Smooth muscle cell (in vitro differentiated cells): ENCODE data around the gene TM4SF18. TPM values are rescaled to one million over a fixed set of nuclear protein-coding genes. Genes with fewer than 3 reads are reported as not detected.

ENCODE experiments used
- DNase-seq: peaks from one replicate; lab custom pipeline; 2025; ENCODE audit not compliant: unreplicated experiment; lab: John Stamatoyannopoulos, UW
- H2AFZ ChIP-seq: fragments of 200-600 bp; sonication (generic); 2 replicates; pipeline ENCODE4 v1.6.0; 2016; ENCODE audit warnings: antibody characterized with exemption, low read depth, mild to moderate bottlenecking
- H3F3A ChIP-seq: fragments of 200-600 bp; sonication (generic); 2 replicates; pipeline ENCODE4 v1.6.0; 2017; ENCODE audit warnings: antibody characterized with exemption, low read depth
- H3K27ac ChIP-seq: fragments of 200-600 bp; sonication (generic); 2 replicates; pipeline ENCODE4 v1.5.1; 2016; ENCODE audit warnings: low read depth, mild to moderate bottlenecking
- H3K27me3 ChIP-seq: fragments of 200-600 bp; sonication (generic); 2 replicates; pipeline ENCODE4 v1.6.1; 2016; ENCODE audit warnings: low read depth, mild to moderate bottlenecking
- H3K36me3 ChIP-seq: fragments of 200-600 bp; sonication (generic); 2 replicates; pipeline ENCODE4 v1.5.1; 2016; ENCODE audit warnings: low read depth
- H3K4me1 ChIP-seq: fragments of 200-600 bp; sonication (generic); 2 replicates; pipeline ENCODE4 v1.5.1; 2016; ENCODE audit warnings: low read depth
- H3K4me2 ChIP-seq: fragments of 200-600 bp; sonication (generic); 2 replicates; pipeline ENCODE4 v1.6.0; 2016; ENCODE audit warnings: mild to moderate bottlenecking
- H3K4me3 ChIP-seq: fragments of 200-600 bp; sonication (generic); 2 replicates; pipeline ENCODE4 v1.5.1; 2016; ENCODE audit warnings: mild to moderate bottlenecking
- H3K79me2 ChIP-seq: fragments of 200-600 bp; sonication (generic); 2 replicates; pipeline ENCODE4 v1.6.0; 2016; ENCODE audit warnings: low read depth, mild to moderate bottlenecking
- H3K9ac ChIP-seq: fragments of 200-600 bp; sonication (generic); 2 replicates; pipeline ENCODE4 v1.6.0; 2016; ENCODE audit warnings: low read depth
- H3K9me3 ChIP-seq: fragments of 200-600 bp; sonication (generic); replicated peaks from 2 replicates; pipeline ENCODE4 v1.5.1; 2016; ENCODE audit warnings: low read depth
- H4K20me1 ChIP-seq: fragments of 200-600 bp; sonication (generic); 2 replicates; pipeline ENCODE4 v1.6.0; 2016; ENCODE audit warnings: low read depth
- CTCF ChIP-seq: fragments of 200-600 bp; sonication (generic); IDR thresholded peaks from 2 replicates; pipeline ENCODE4 v1.5.1; 2017; ENCODE audit warnings: borderline replicate concordance, mild to moderate bottlenecking, antibody characterized with exemption; ENCODE audit not compliant: insufficient read depth, poor library complexity, severe bottlenecking
- WGBS: methylation state at CpG from one replicate; pipeline ENCODE4 v1.1.7; 2016; ENCODE audit warnings: low lambda C conversion rate; 5-methylcytosine and 5-hydroxymethylcytosine counted together
- polyA plus RNA-seq: library from polyadenylated mRNA; unstranded; fragments of >200 nt; fragmentation: Nextera tagmentation; extraction: Ambion mirVana; gene quantifications from 2 replicates; pipeline ENCODE4 v1.2.1, GENCODE V29; 2016
- total RNA-seq: library from RNA; depleted of rRNA; stranded (reverse); fragments of >200 nt; gene quantifications from 2 replicates; pipeline ENCODE4 v1.2.3, GENCODE V29; 2014

Gene TM4SF18
- total and polyA plus RNA-seq, 2 experiments from 2014 or later: 0.37 to 0.40 TPM

GRCh38 chr3:149374793-149375500 lies 41.5 kb upstream of the TM4SF18 start:
- no peaks in the 10 kb centered on the region for H3K9me3 ChIP-seq
- no peak for DNase-seq
- no peaks in the 10 kb centered on the region for H3K27me3 ChIP-seq
- no peak overlapping the region for H3K4me2 ChIP-seq
- H3K4me1 ChIP-seq: peaks cover 28% of the 10 kb centered on the region
- H2AFZ ChIP-seq: no peak overlapping the region
- 93% methylated on average over 3 of the region's 3 CpGs for WGBS
- no peak overlapping the region for H3K4me3 ChIP-seq
- TF ChIP-seq CTCF: no peak
- H3K9ac ChIP-seq: no peak overlapping the region
- H3F3A ChIP-seq: peaks cover 7% of the 10 kb centered on the region
- no peaks in the 10 kb centered on the region for H4K20me1 ChIP-seq
- H3K27ac ChIP-seq: peak overlapping the region; percentile 76
- no peaks in the 10 kb centered on the region for H3K79me2 ChIP-seq
- no peaks in the 10 kb centered on the region for H3K36me3 ChIP-seq

GRCh38 chr3:149374391-149374790 lies 41.0 kb upstream of the TM4SF18 start:
- peaks cover 33% of the 10 kb centered on the region for H3K4me1 ChIP-seq
- H3K79me2 ChIP-seq: no peaks in the 10 kb centered on the region
- no peak overlapping the region for H3K9ac ChIP-seq
- TF ChIP-seq CTCF: no peak
- no peak overlapping the region for H3K4me3 ChIP-seq
- 88% methylated on average over 1 of the region's 1 CpG for WGBS
- peaks cover 7% of the 10 kb centered on the region for H3F3A ChIP-seq
- no peaks in the 10 kb centered on the region for H3K27me3 ChIP-seq
- peak overlapping the region; percentile 36 for H3K4me2 ChIP-seq
- no peaks in the 10 kb centered on the region for H3K9me3 ChIP-seq
- H4K20me1 ChIP-seq: no peaks in the 10 kb centered on the region
- no peaks in the 10 kb centered on the region for H3K36me3 ChIP-seq
- H3K27ac ChIP-seq: peak overlapping the region; percentile 75
- no peak for DNase-seq
- H2AFZ ChIP-seq: no peak overlapping the region

GRCh38 chr3:149373235-149374125 lies 40.0 kb upstream of the TM4SF18 start:
- TF ChIP-seq CTCF: no peak
- WGBS: 90% methylated on average over 2 of the region's 2 CpGs
- peak overlapping the region; percentile 36 for H3K4me2 ChIP-seq
- H3K9me3 ChIP-seq: no peaks in the 10 kb centered on the region
- H3K4me1 ChIP-seq: peaks cover 37% of the 10 kb centered on the region
- H3K4me3 ChIP-seq: no peak overlapping the region
- no peaks in the 10 kb centered on the region for H3K36me3 ChIP-seq
- H4K20me1 ChIP-seq: no peaks in the 10 kb centered on the region
- H3K27ac ChIP-seq: peak overlapping the region; percentile 75
- no peak overlapping the region for H2AFZ ChIP-seq
- peaks cover 7% of the 10 kb centered on the region for H3F3A ChIP-seq
- H3K9ac ChIP-seq: no peak overlapping the region
- no peaks in the 10 kb centered on the region for H3K27me3 ChIP-seq
- H3K79me2 ChIP-seq: no peaks in the 10 kb centered on the region
- no peak for DNase-seq
